CD4-positive, alpha-beta memory T cell (primary cell): ENCODE data around the gene PHGDH. TPM values are rescaled to one million over a fixed set of nuclear protein-coding genes. Genes with fewer than 3 reads are reported as not detected.

ENCODE experiments used
- CTCF ChIA-PET: fragments of 350-600 bp; sonication (Branson Sonifier 250); formaldehyde crosslinking; loops from one replicate; lab custom pipeline; 2021; ENCODE audit warnings: inconsistent platforms; ENCODE audit not compliant: partially characterized antibody; lab: Charles Lee
- POLR2A ChIA-PET: fragments of 350-600 bp; sonication (Branson Sonifier 250); formaldehyde crosslinking; loops from one replicate; lab custom pipeline; 2021; ENCODE audit not compliant: partially characterized antibody; lab: Charles Lee
- DNase-seq, 5 donors: peaks; one replicate each; pipeline versions ENCODE4 v3.0.0 to v3.0.0-alpha.2; 2020 to 2022; ENCODE audit warnings: mixed read lengths in 1 of 5
- H3K27ac ChIP-seq: one replicate; pipeline ENCODE4 v1.7.0; 2013; ENCODE audit warnings: low read depth, low read length
- H3K27me3 ChIP-seq: 2 replicates; pipeline ENCODE4 v1.7.0; 2013; ENCODE audit warnings: mild to moderate bottlenecking, low read length, moderate library complexity; ENCODE audit not compliant: insufficient read depth
- H3K36me3 ChIP-seq: 2 replicates; pipeline ENCODE4 v1.7.0; 2013; ENCODE audit warnings: mild to moderate bottlenecking, low read length, moderate library complexity; ENCODE audit not compliant: insufficient read depth
- H3K4me1 ChIP-seq: 2 replicates; pipeline ENCODE4 v1.7.0; 2013; ENCODE audit warnings: mild to moderate bottlenecking, low read length, moderate library complexity; ENCODE audit not compliant: insufficient read depth
- H3K4me3 ChIP-seq, 2 donors: one replicate each; pipeline ENCODE4 v1.7.0; 2013; ENCODE audit warnings: low read length in 2 of 2, mild to moderate bottlenecking in 1 of 2
- H3K9me3 ChIP-seq, 2 donors: one replicate each; pipeline ENCODE4 v1.7.0; 2013; ENCODE audit warnings: low read length in 2 of 2, control low read depth in 1 of 2; ENCODE audit not compliant: control insufficient read depth in 1 of 2
- H3K27ac Mint-ChIP-seq, 7 donors: one replicate each; pipeline ENCODE4 v1.8.0; 2020 to 2021; ENCODE audit warnings: mixed read lengths in 7 of 7, mild to moderate bottlenecking in 6 of 7, inconsistent platforms in 3 of 7, moderate library complexity in 3 of 7
- H3K27me3 Mint-ChIP-seq, 2 donors: one replicate each; pipeline ENCODE4 v1.8.0; 2020 to 2021; ENCODE audit warnings: mixed read lengths in 2 of 2
- H3K36me3 Mint-ChIP-seq, 2 donors: one replicate each; pipeline ENCODE4 v1.8.0; 2020 to 2021; ENCODE audit warnings: mixed read lengths in 2 of 2, inconsistent platforms in 1 of 2, mild to moderate bottlenecking in 1 of 2
- H3K4me1 Mint-ChIP-seq, 4 donors: one replicate each; pipeline ENCODE4 v1.8.0; 2020 to 2021; ENCODE audit warnings: mixed read lengths in 4 of 4, mild to moderate bottlenecking in 1 of 4
- H3K4me3 Mint-ChIP-seq, 8 donors: one replicate each; pipeline ENCODE4 v1.8.0; 2020 to 2021; ENCODE audit warnings: mixed read lengths in 8 of 8, mild to moderate bottlenecking in 7 of 8, moderate library complexity in 6 of 8, inconsistent platforms in 3 of 8
- H3K9me3 Mint-ChIP-seq, 8 donors: one replicate each; pipeline ENCODE4 v1.8.0; 2020 to 2021; ENCODE audit warnings: mixed read lengths in 8 of 8, mild to moderate bottlenecking in 5 of 8, inconsistent platforms in 3 of 8, moderate library complexity in 1 of 8
- intact Hi-C: fragments of 100-400 bp; cut with micrococcal nuclease; formaldehyde crosslinking; loops from one replicate; pipeline ENCODE4 v1.15.1; 2023
- polyA plus RNA-seq, 2 donors: library from polyadenylated mRNA; unstranded; fragments of 300-500 nt; fragmentation: Illumina TruSeq; gene quantifications; one replicate each; pipeline ENCODE4 v1.2.3, GENCODE V29; 2021
- total RNA-seq, 2 experiments: library from RNA; stranded (reverse); gene quantifications; one replicate each; pipeline ENCODE4 v1.2.3, GENCODE V29; 2021

PHGDH gene
- total and polyA plus RNA-seq, 4 experiments from 2014 or later, result 1.5 to 3.1 (median 2.7) TPM

GRCh38 chr1:119681560-119681959 is 30.2 kb upstream of the PHGDH start:
- POLR2A ChIA-PET, result no interaction called here
- intact Hi-C loops, result no loop called here

GRCh38 chr1:119682141-119682540 is 29.6 kb upstream of the PHGDH start:
- Histone ChIP-seq H3K4me1 (no peaks in the 10 kb centered on the region), H3K36me3 (no peaks in the 10 kb centered on the region), H3K27me3 (peaks cover 4% of the 10 kb centered on the region), H3K4me3 (no peak overlapping the region), H3K9me3 (no peaks in the 10 kb centered on the region), H3K27ac (no peak overlapping the region)
- no peaks in the 10 kb centered on the region for H3K36me3 Mint-ChIP-seq
- H3K4me1 Mint-ChIP-seq, result no peaks in the 10 kb centered on the region
- peaks cover 3 to 4% of the 10 kb centered on the region in 2 donors for H3K27me3 Mint-ChIP-seq
- CTCF ChIA-PET, result no interaction called here
- no peak overlapping the region for H3K4me3 Mint-ChIP-seq
- H3K9me3 Mint-ChIP-seq, result no peaks in the 10 kb centered on the region
- no peak overlapping the region for H3K27ac Mint-ChIP-seq
- DNase-seq, result no peak
- POLR2A ChIA-PET, result no interaction called here
- intact Hi-C loops, result no loop called here

More at GRCh38 chr1:119681560-119681959, 30.2 kb upstream of the PHGDH start:
- no peaks in the 10 kb centered on the region for H3K9me3 Mint-ChIP-seq
- Histone ChIP-seq H3K4me1 (no peaks in the 10 kb centered on the region), H3K4me3 (no peak overlapping the region), H3K36me3 (no peaks in the 10 kb centered on the region), H3K27ac (no peak overlapping the region), H3K9me3 (no peaks in the 10 kb centered on the region), H3K27me3 (peaks cover 4% of the 10 kb centered on the region)
- H3K27me3 Mint-ChIP-seq, result peaks cover 3 to 4% of the 10 kb centered on the region in 2 donors
- no peak overlapping the region for H3K4me3 Mint-ChIP-seq
- no peak overlapping the region for H3K27ac Mint-ChIP-seq
- H3K36me3 Mint-ChIP-seq, result no peaks in the 10 kb centered on the region
- H3K4me1 Mint-ChIP-seq, result no peaks in the 10 kb centered on the region
- DNase-seq, result no peak
- CTCF ChIA-PET, result no interaction called here

- Mint-ChIP-seq H3K4me1 (no peaks in the 10 kb centered on the region), H3K9me3 (no peaks in the 10 kb centered on the region), H3K36me3 (no peaks in the 10 kb centered on the region), H3K27me3 (no peaks in the 10 kb centered on the region), H3K4me3 (no peak overlapping the region), H3K27ac (no peak overlapping the region)
- no peaks in the 10 kb centered on the region for H3K36me3 ChIP-seq
- H3K4me1 ChIP-seq, result no peaks in the 10 kb centered on the region
- peaks cover 4% of the 10 kb centered on the region for H3K27me3 ChIP-seq
- intact Hi-C loops, result no loop called here
- no peak overlapping the region for H3K4me3 ChIP-seq
- DNase-seq, result no peak
- H3K9me3 ChIP-seq, result no peaks in the 10 kb centered on the region
- no peak overlapping the region for H3K27ac ChIP-seq
- POLR2A ChIA-PET, result no interaction called here
- CTCF ChIA-PET, result interaction anchor here (1.4 kb wide), 1 partner anchor 8 kb away, joined by 4 read pairs; no protein-coding TSS in a partner anchor
These were observed 27.8 kb upstream of the PHGDH start for GRCh38 chr1:119683893-119684292.

- Histone ChIP-seq H3K36me3 (no peaks in the 10 kb centered on the region), H3K4me1 (no peaks in the 10 kb centered on the region), H3K4me3 (no peak overlapping the region), H3K9me3 (no peaks in the 10 kb centered on the region), H3K27me3 (no peaks in the 10 kb centered on the region), H3K27ac (no peak overlapping the region)
- Mint-ChIP-seq H3K9me3 (peaks cover 0 to 4% (median under 1%) of the 10 kb centered on the region in 8 donors), H3K36me3 (no peaks in the 10 kb centered on the region), H3K4me3 (no peak overlapping the region), H3K27ac (no peak overlapping the region), H3K4me1 (no peaks in the 10 kb centered on the region), H3K27me3 (peaks cover under 1% of the 10 kb centered on the region in 2 donors)
- CTCF ChIA-PET, result no interaction called here
- intact Hi-C loops, result no loop called here
- POLR2A ChIA-PET, result no interaction called here
- no peak for DNase-seq
These were observed 25.1 kb upstream of the PHGDH start for GRCh38 chr1:119686661-119687060.

GRCh38 chr1:119687434-119688079 is 24.2 kb upstream of the PHGDH start:
- no peaks in the 10 kb centered on the region for H3K4me1 ChIP-seq
- Mint-ChIP-seq H3K27ac (no peak overlapping the region), H3K36me3 (no peaks in the 10 kb centered on the region), H3K27me3 (peaks cover 1% of the 10 kb centered on the region in 2 donors), H3K9me3 (peaks cover 0 to 9% (median 1%) of the 10 kb centered on the region in 8 donors), H3K4me1 (no peaks in the 10 kb centered on the region), H3K4me3 (no peak overlapping the region)
- H3K27me3 ChIP-seq, result no peaks in the 10 kb centered on the region
- no peak for DNase-seq
- intact Hi-C loops, result no loop called here
- no peak overlapping the region for H3K4me3 ChIP-seq
- CTCF ChIA-PET, result no interaction called here
- H3K27ac ChIP-seq, result no peak overlapping the region
- H3K36me3 ChIP-seq, result no peaks in the 10 kb centered on the region
- POLR2A ChIA-PET, result no interaction called here
- H3K9me3 ChIP-seq, result no peaks in the 10 kb centered on the region

GRCh38 chr1:119688810-119689209 is 22.9 kb upstream of the PHGDH start:
- no peaks in the 10 kb centered on the region for H3K4me1 ChIP-seq
- Mint-ChIP-seq H3K27me3 (peaks cover 1% of the 10 kb centered on the region in 2 donors), H3K4me3 (no peak overlapping the region), H3K36me3 (no peaks in the 10 kb centered on the region), H3K9me3 (peaks cover 0 to 14% (median 3%) of the 10 kb centered on the region in 8 donors), H3K27ac (no peak overlapping the region), H3K4me1 (no peaks in the 10 kb centered on the region)
- ChIA-PET CTCF (interaction anchor here (0.8 to 0.9 kb wide), 2 partner anchors 10 to 14 kb away, joined by 3 to 6 read pairs; no protein-coding TSS in a partner anchor), POLR2A (no interaction called here)
- no peak overlapping the region for H3K4me3 ChIP-seq
- no peaks in the 10 kb centered on the region for H3K27me3 ChIP-seq
- DNase-seq, result no peak
- H3K27ac ChIP-seq, result no peak overlapping the region
- intact Hi-C loops, result no loop called here
- no peaks in the 10 kb centered on the region for H3K9me3 ChIP-seq
- no peaks in the 10 kb centered on the region for H3K36me3 ChIP-seq

- no peaks in the 10 kb centered on the region for H3K36me3 ChIP-seq
- no peak for DNase-seq
- Mint-ChIP-seq H3K4me3 (no peak overlapping the region), H3K27ac (no peak overlapping the region), H3K27me3 (peaks cover 1 to 4% of the 10 kb centered on the region in 2 donors), H3K4me1 (no peaks in the 10 kb centered on the region), H3K36me3 (no peaks in the 10 kb centered on the region), H3K9me3 (peaks cover 0 to 19% (median 4%) of the 10 kb centered on the region in 8 donors)
- no peak overlapping the region for H3K4me3 ChIP-seq
- no peaks in the 10 kb centered on the region for H3K9me3 ChIP-seq
- POLR2A ChIA-PET, result no interaction called here
- CTCF ChIA-PET, result interaction anchor here (0.8 kb wide), 1 partner anchor 10 kb away, joined by 3 read pairs; no protein-coding TSS in a partner anchor
- intact Hi-C loops, result no loop called here
- no peaks in the 10 kb centered on the region for H3K4me1 ChIP-seq
- H3K27me3 ChIP-seq, result no peaks in the 10 kb centered on the region
- H3K27ac ChIP-seq, result no peak overlapping the region
These were observed 22.2 kb upstream of the PHGDH start for GRCh38 chr1:119689511-119689910.
